ENCODE data around the gene SRPK2. TPM values are rescaled to one million over a fixed set of nuclear protein-coding genes. Genes with fewer than 3 reads are reported as not detected.

The SRPK2 gene
- total RNA-seq, 1 donor from 2014 or later = 54.1 TPM

- H3K9me3 ChIP-seq (ENCODE audit: low read depth) = no peaks in the 10 kb centered on the region
- Mint-ChIP-seq H3K27ac (no peak overlapping the region), H3K36me3 (peaks cover 37% of the 10 kb centered on the region), H3K4me1 (peaks cover under 1% of the 10 kb centered on the region), H3K27me3 (ENCODE audit: insufficient read depth, low read depth) (no peaks in the 10 kb centered on the region), H3K9me3 (no peaks in the 10 kb centered on the region), H3K4me3 (no peak overlapping the region)
- no peak overlapping the region for H2AFZ ChIP-seq (replicated peaks)
- peaks cover 59% of the 10 kb centered on the region for H4K20me1 ChIP-seq (ENCODE audit: low read depth)
- H3K79me2 ChIP-seq (ENCODE audit: low read depth) = peaks cover 52% of the 10 kb centered on the region
- TF ChIP-seq EZH2 (IDR thresholded peaks at IDR 0.05) (no peak), CTCF (IDR thresholded peaks at IDR 0.05) (no peak), EZH2phosphoT487 (IDR thresholded peaks at IDR 0.05) (no peak)
- H3F3A ChIP-seq (ENCODE audit: low read depth) = peaks cover 16% of the 10 kb centered on the region
- no peaks in the 10 kb centered on the region for H3K27me3 ChIP-seq
- H3K36me3 ChIP-seq = peaks cover 29% of the 10 kb centered on the region
- no peak overlapping the region for H3K9ac ChIP-seq
- H3K27ac ChIP-seq = no peak overlapping the region
- H3K4me2 ChIP-seq = no peak overlapping the region
- no peak for DNase-seq (ENCODE audit: low spot score)
- H3K4me3 ChIP-seq = no peak overlapping the region
- no peaks in the 10 kb centered on the region for H3K4me1 ChIP-seq
Measured at GRCh38 chr7:105068886-105069285, 319.8 kb downstream of the SRPK2 start.

- no peak for DNase-seq (ENCODE audit: low spot score)
- H3K9me3 ChIP-seq (ENCODE audit: low read depth) = no peaks in the 10 kb centered on the region
- no peak overlapping the region for H3K4me2 ChIP-seq
Measured at GRCh38 chr7:105067691-105068090, 321.0 kb downstream of the SRPK2 start.

More at GRCh38 chr7:105067691-105068090, 321.0 kb downstream of the SRPK2 start:
- Mint-ChIP-seq H3K4me3 (no peak overlapping the region), H3K4me1 (peaks cover 7% of the 10 kb centered on the region), H3K27ac (no peak overlapping the region), H3K9me3 (no peaks in the 10 kb centered on the region), H3K36me3 (peaks cover 38% of the 10 kb centered on the region), H3K27me3 (ENCODE audit: insufficient read depth, low read depth) (no peaks in the 10 kb centered on the region)
- H3K4me3 ChIP-seq = no peak overlapping the region
- H3K36me3 ChIP-seq = peaks cover 33% of the 10 kb centered on the region
- H3K4me1 ChIP-seq = no peaks in the 10 kb centered on the region
- H3K27ac ChIP-seq = no peak overlapping the region
- H3F3A ChIP-seq (ENCODE audit: low read depth) = peaks cover 28% of the 10 kb centered on the region
- H3K9ac ChIP-seq = no peak overlapping the region
- no peaks in the 10 kb centered on the region for H3K27me3 ChIP-seq
- peaks cover 70% of the 10 kb centered on the region for H4K20me1 ChIP-seq (ENCODE audit: low read depth)
- H2AFZ ChIP-seq (replicated peaks) = no peak overlapping the region
- TF ChIP-seq CTCF (IDR thresholded peaks at IDR 0.05) (no peak), EZH2 (IDR thresholded peaks at IDR 0.05) (no peak), EZH2phosphoT487 (IDR thresholded peaks at IDR 0.05) (no peak)
- H3K79me2 ChIP-seq (ENCODE audit: low read depth) = peaks cover 63% of the 10 kb centered on the region

Small RNAs within 50 kb of the gene (small RNA-seq; reads per million reads assigned to genes)
- gene AC005070.2 (not detected), gene RNU6-1322P (not detected)

Other genes with a start within 250 kb of the SRPK2 start
- 28.7 and 39.8 TPM in 2 replicates for gene PUS7, start 133.3 kb upstream of the SRPK2 start, total RNA-seq (ENCODE audit: low replicate concordance)
- 8.7 and 9.0 TPM in 2 replicates for gene RINT1, start 143.3 kb upstream of the SRPK2 start, total RNA-seq (ENCODE audit: low replicate concordance)
- gene EFCAB10, start 192.6 kb upstream of the SRPK2 start, total RNA-seq (ENCODE audit: low replicate concordance) = 1.1 and 5.0 TPM in 2 replicates

All from neural progenitor cell (in vitro differentiated cells).